D721Med (cell line): ENCODE results near the gene RELL2.

Experiments used
- DNase-seq: peaks from one replicate; pipeline ENCODE4 v3.0.0; 2011; ENCODE audit warnings: low spot score; ENCODE audit not compliant: insufficient read length
- FAIRE-seq: peaks from 2 replicates; lab custom pipeline; 2011; peaks lifted over from hg19 to GRCh38; lab: Jason Lieb, UNC
- CTCF ChIP-seq: IDR thresholded peaks from 2 replicates; pipeline ENCODE4 v1.5.1; 2012; ENCODE audit warnings: mild to moderate bottlenecking, control low read depth; ENCODE audit not compliant: insufficient read depth; ENCODE audit errors: missing control alignments

Gene RELL2

GRCh38 chr5:141675672-141676071 is 38.9 kb downstream of the RELL2 start:
- FAIRE-seq: no peak
- no peak for TF ChIP-seq CTCF
- DNase-seq: no peak

GRCh38 chr5:141677415-141677814 is 40.6 kb downstream of the RELL2 start:
- no peak for FAIRE-seq
- TF ChIP-seq CTCF: no peak

GRCh38 chr5:141680178-141680577 is 43.4 kb downstream of the RELL2 start:
- no peak for FAIRE-seq
- TF ChIP-seq CTCF: no peak
- DNase-seq: no peak

More at GRCh38 chr5:141677415-141677814, 40.6 kb downstream of the RELL2 start:
- DNase-seq: no peak

GRCh38 chr5:141680751-141681201 is 44.0 kb downstream of the RELL2 start:
- no peak for DNase-seq
- no peak for FAIRE-seq
- TF ChIP-seq CTCF: no peak

GRCh38 chr5:141681295-141681694 is 44.5 kb downstream of the RELL2 start:
- FAIRE-seq: no peak
- TF ChIP-seq CTCF: no peak

GRCh38 chr5:141681695-141682641 is 45.2 kb downstream of the RELL2 start, which contains the start of gene ARAP3:
Gene ARAP3 (minus strand): TSS chr5:141682230. CDS start chr5:141680486, 1,744 bp downstream.
- FAIRE-seq: no peak
- TF ChIP-seq CTCF: no peak
- no peak for DNase-seq

More at GRCh38 chr5:141681295-141681694, 44.5 kb downstream of the RELL2 start:
- DNase-seq: no peak
